ENCODE measurements around the gene FLT4.

FLT4 gene

DNA sequence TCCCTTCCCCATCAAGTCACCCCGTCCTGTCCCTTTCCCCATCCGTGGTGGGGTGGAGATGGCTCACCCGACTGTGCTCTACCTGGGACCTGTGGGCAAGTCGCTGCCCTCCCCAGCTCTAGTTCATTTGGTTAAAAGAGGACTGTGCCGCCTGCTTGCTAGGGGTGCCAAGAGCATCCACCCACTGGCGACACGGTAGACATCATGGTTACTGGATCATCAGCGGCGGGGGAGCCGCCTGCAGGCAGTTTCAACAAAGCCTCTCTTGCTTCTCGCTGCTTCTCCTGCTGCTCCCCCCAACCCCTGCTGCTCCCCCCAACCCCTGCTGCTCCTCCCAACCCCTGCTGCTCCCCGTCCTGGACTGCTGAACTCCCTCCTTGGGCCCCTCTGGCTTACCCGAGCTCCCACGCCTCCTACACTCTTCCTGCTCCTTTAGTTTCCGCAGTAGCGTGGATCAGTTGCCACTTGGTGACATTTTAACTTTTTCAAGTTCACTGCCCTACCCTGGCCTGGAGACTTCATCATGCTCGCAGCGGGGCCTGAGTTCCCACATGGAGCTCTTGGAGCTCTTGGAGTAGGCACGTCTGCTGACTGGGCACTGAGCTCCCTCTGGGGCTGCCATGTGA lies 36.1 kb downstream of the FLT4 start:
- H3K27me3 ChIP-seq (ENCODE audit: low read length): no peaks in the 10 kb centered on the region
- H3F3A ChIP-seq (ENCODE audit: insufficient read depth): no peaks in the 10 kb centered on the region
- no peaks in the 10 kb centered on the region for H3K36me3 ChIP-seq (ENCODE audit: low read length)

DNA sequence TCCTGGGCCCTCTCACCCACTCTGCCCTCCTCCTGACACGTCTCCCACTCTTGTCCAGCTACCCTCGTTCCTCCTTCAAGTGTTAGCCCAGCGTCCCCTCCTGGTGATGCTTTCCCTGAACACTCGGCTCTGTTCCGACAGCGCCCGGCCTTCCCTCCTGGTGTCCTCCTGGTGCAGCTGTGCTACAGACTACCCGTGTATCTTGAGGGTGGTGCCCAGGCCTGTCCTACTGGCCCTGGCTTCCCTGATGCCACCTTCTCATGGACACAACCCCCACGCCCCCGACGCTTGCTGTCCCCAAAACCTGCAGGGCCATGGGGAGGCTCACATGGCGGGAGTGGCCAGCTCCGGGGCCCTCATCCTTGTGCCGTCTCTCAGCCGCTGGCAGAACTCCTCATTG lies 36.7 kb downstream of the FLT4 start:
- Histone ChIP-seq H3K9ac (ENCODE audit: low read length) (no peak overlapping the region), H3F3A (ENCODE audit: insufficient read depth) (no peaks in the 10 kb centered on the region), H3K4me3 (ENCODE audit: insufficient read depth, low read length, poor library complexity, severe bottlenecking) (no peak overlapping the region), H3K9me2 (replicated peaks; ENCODE audit: insufficient read depth, low read length) (no peaks in the 10 kb centered on the region), H3K36me3 (ENCODE audit: low read length) (no peaks in the 10 kb centered on the region), H3K27ac (ENCODE audit: low read depth, low read length) (no peak overlapping the region), H2AFZ (ENCODE audit: low read depth, low read length, severe bottlenecking) (no peak overlapping the region), H4K20me1 (ENCODE audit: low read depth, low read length) (no peaks in the 10 kb centered on the region), H3K4me2 (ENCODE audit: low read depth, low read length, poor library complexity, severe bottlenecking) (no peak overlapping the region), H3K9me3 (ENCODE audit: insufficient read depth, low read length) (no peaks in the 10 kb centered on the region), H3K79me2 (ENCODE audit: insufficient read depth, low read length) (no peaks in the 10 kb centered on the region), H3K27me3 (ENCODE audit: low read length) (no peaks in the 10 kb centered on the region)
- TF ChIP-seq EZH2phosphoT487 (conservative IDR thresholded peaks at IDR 0.05; ENCODE audit: low read length): no peak
- TF ChIP-seq, protein P1, sequence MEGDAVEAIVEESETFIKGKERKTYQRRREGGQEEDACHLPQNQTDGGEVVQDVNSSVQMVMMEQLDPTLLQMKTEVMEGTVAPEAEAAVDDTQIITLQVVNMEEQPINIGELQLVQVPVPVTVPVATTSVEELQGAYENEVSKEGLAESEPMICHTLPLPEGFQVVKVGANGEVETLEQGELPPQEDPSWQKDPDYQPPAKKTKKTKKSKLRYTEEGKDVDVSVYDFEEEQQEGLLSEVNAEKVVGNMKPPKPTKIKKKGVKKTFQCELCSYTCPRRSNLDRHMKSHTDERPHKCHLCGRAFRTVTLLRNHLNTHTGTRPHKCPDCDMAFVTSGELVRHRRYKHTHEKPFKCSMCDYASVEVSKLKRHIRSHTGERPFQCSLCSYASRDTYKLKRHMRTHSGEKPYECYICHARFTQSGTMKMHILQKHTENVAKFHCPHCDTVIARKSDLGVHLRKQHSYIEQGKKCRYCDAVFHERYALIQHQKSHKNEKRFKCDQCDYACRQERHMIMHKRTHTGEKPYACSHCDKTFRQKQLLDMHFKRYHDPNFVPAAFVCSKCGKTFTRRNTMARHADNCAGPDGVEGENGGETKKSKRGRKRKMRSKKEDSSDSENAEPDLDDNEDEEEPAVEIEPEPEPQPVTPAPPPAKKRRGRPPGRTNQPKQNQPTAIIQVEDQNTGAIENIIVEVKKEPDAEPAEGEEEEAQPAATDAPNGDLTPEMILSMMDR (IDR thresholded peaks at IDR 0.05; ENCODE audit: insufficient read depth, low read length, poor library complexity, severe bottlenecking): no peak

More for the DNA sequence above, 36.1 kb downstream of the FLT4 start:
- no peaks in the 10 kb centered on the region for H3K79me2 ChIP-seq (ENCODE audit: insufficient read depth, low read length)
- no peak overlapping the region for H3K9ac ChIP-seq (ENCODE audit: low read length)
- no peak overlapping the region for H2AFZ ChIP-seq (ENCODE audit: low read depth, low read length, severe bottlenecking)
- no peak overlapping the region for H3K4me3 ChIP-seq (ENCODE audit: insufficient read depth, low read length, poor library complexity, severe bottlenecking)
- H3K4me2 ChIP-seq (ENCODE audit: low read depth, low read length, poor library complexity, severe bottlenecking): no peak overlapping the region
- no peak overlapping the region for H3K27ac ChIP-seq (ENCODE audit: low read depth, low read length)
- H3K9me2 ChIP-seq (replicated peaks; ENCODE audit: insufficient read depth, low read length): no peaks in the 10 kb centered on the region
- H4K20me1 ChIP-seq (ENCODE audit: low read depth, low read length): no peaks in the 10 kb centered on the region
- H3K9me3 ChIP-seq (ENCODE audit: insufficient read depth, low read length): no peaks in the 10 kb centered on the region
- TF ChIP-seq, protein P1 (IDR thresholded peaks at IDR 0.05; ENCODE audit: insufficient read depth, low read length, poor library complexity, severe bottlenecking): no peak
- TF ChIP-seq EZH2phosphoT487 (conservative IDR thresholded peaks at IDR 0.05; ENCODE audit: low read length): no peak

DNA sequence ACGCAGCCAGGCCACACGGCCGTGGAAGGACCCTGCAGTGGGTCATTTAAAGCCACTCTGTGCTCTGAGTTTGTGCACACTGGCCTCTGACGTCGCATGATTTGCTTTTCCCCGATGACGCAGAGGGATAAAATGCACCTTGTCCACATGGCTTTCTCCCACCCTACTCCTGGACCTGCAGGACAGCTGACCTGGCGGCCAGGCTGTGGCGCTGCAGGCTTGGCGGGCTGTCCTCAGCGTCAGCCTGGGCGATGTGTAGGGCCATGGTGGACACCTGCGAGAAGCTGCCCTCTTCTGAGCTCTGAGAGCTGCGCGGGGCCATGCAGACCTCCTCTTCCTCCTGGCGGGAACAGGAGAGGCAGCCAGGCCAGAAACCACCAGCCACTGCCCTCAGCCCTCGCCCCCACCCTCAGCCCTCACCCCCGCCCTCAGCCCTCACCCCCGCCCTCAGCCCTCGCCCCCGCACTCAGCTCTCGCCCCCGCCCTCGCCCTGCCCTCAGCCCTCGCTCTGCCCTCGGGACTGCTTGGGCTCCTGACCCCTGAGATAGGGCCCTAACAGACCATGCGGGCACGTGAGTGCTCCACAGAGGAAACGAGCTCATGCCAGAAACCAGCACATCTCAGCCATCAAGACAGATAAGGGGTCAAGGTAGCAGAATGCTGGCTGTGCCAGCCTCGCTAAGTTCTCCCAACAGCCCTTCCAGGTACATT lies 38.1 kb downstream of the FLT4 start:
- Histone ChIP-seq H3K9me2 (replicated peaks; ENCODE audit: insufficient read depth, low read length) (no peaks in the 10 kb centered on the region), H3K36me3 (ENCODE audit: low read length) (no peaks in the 10 kb centered on the region), H3K9me3 (ENCODE audit: insufficient read depth, low read length) (no peaks in the 10 kb centered on the region), H4K20me1 (ENCODE audit: low read depth, low read length) (no peaks in the 10 kb centered on the region), H3K4me3 (ENCODE audit: insufficient read depth, low read length, poor library complexity, severe bottlenecking) (no peak overlapping the region), H3F3A (ENCODE audit: insufficient read depth) (no peaks in the 10 kb centered on the region), H3K27ac (ENCODE audit: low read depth, low read length) (no peak overlapping the region), H3K4me2 (ENCODE audit: low read depth, low read length, poor library complexity, severe bottlenecking) (no peak overlapping the region), H2AFZ (ENCODE audit: low read depth, low read length, severe bottlenecking) (no peak overlapping the region), H3K79me2 (ENCODE audit: insufficient read depth, low read length) (no peaks in the 10 kb centered on the region), H3K9ac (ENCODE audit: low read length) (no peak overlapping the region), H3K27me3 (ENCODE audit: low read length) (no peaks in the 10 kb centered on the region)
- TF ChIP-seq EZH2phosphoT487 (conservative IDR thresholded peaks at IDR 0.05; ENCODE audit: low read length): no peak
- TF ChIP-seq, protein P1 (IDR thresholded peaks at IDR 0.05; ENCODE audit: insufficient read depth, low read length, poor library complexity, severe bottlenecking): no peak
